ENCODE results near the gene KCNIP4.

KCNIP4 gene

DNA sequence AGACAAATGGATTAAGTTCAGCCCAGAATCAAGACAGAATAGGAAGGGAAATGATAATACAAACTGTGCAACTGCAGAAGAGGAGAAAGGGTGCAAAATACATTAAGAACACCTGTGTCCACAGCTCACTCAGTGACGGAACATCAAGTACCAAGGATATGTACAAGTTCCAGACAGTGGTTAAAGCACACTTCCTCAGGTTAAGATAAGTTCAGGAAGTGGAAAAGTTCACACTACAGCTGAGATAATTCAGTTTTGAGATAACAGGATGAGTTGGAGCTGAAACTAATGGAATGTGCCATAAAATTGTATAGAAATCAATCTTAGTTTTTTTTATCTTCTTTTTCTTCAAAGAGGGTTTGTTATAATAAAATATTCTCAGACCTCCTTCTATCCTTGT is 419.4 kb downstream of the KCNIP4 start:
- no peaks in the 10 kb centered on the region for H3K36me3 ChIP-seq (ENCODE audit: control insufficient read depth, insufficient read depth, low read length)
- H3K9ac ChIP-seq (ENCODE audit: low read length), result no peak overlapping the region
- no peak overlapping the region for H3K4me3 ChIP-seq (ENCODE audit: low read length)
- H3K27me3 ChIP-seq (ENCODE audit: control insufficient read depth, insufficient read depth, low read length), result no peaks in the 10 kb centered on the region
- no peaks in the 10 kb centered on the region for H3K4me1 ChIP-seq (ENCODE audit: control insufficient read depth, insufficient read depth, low read length)
- H3K9me3 ChIP-seq (ENCODE audit: control insufficient read depth, low read length), result no peaks in the 10 kb centered on the region

- Histone ChIP-seq H3K9ac (ENCODE audit: low read length) (no peak overlapping the region), H3K27me3 (ENCODE audit: control insufficient read depth, insufficient read depth, low read length) (no peaks in the 10 kb centered on the region), H3K4me3 (ENCODE audit: low read length) (no peak overlapping the region), H3K9me3 (ENCODE audit: control insufficient read depth, low read length) (no peaks in the 10 kb centered on the region), H3K4me1 (ENCODE audit: control insufficient read depth, insufficient read depth, low read length) (no peaks in the 10 kb centered on the region), H3K36me3 (ENCODE audit: control insufficient read depth, insufficient read depth, low read length) (no peaks in the 10 kb centered on the region)
Measured at GRCh38 chr4:21522296-21522695, 426.3 kb downstream of the KCNIP4 start.

DNA sequence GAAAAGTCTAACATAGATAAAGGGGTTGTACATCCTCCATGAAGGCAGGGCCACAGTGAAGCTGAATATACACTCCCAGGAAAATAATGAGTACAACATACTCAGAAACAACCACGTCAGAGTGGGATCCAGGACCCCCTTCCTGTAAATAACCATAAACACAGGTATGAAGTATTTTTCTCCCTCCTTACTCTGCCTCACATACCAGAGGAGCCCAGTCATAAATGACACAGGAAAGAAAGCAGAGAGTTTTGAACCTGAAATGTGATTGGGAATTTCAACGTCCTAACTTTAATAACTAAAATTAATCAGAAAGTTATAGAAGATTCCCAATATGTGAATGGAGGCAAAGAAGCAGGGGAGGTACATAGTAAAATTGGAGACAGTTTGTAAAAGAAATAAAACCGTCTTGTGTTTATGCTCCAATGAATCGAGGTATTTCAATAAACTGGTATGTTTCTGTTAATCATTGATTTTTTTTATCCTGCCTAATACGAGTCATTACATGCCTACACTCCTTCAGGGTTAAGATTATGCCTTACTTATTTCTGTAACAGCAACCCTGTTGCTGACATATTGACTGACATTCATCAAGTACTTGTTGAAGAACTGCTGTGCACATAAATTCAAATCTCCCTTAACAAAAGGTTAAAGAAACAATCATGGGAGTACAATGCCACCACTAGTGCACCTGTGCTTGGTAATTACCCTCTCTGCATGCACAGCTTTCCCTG is 431.3 kb downstream of the KCNIP4 start:
- no peaks in the 10 kb centered on the region for H3K36me3 ChIP-seq (ENCODE audit: control insufficient read depth, insufficient read depth, low read length)
- H3K4me1 ChIP-seq (ENCODE audit: control insufficient read depth, insufficient read depth, low read length), result no peaks in the 10 kb centered on the region
- no peak overlapping the region for H3K9ac ChIP-seq (ENCODE audit: low read length)
- no peak overlapping the region for H3K4me3 ChIP-seq (ENCODE audit: low read length)
- no peaks in the 10 kb centered on the region for H3K27me3 ChIP-seq (ENCODE audit: control insufficient read depth, insufficient read depth, low read length)
- no peaks in the 10 kb centered on the region for H3K9me3 ChIP-seq (ENCODE audit: control insufficient read depth, low read length)

DNA sequence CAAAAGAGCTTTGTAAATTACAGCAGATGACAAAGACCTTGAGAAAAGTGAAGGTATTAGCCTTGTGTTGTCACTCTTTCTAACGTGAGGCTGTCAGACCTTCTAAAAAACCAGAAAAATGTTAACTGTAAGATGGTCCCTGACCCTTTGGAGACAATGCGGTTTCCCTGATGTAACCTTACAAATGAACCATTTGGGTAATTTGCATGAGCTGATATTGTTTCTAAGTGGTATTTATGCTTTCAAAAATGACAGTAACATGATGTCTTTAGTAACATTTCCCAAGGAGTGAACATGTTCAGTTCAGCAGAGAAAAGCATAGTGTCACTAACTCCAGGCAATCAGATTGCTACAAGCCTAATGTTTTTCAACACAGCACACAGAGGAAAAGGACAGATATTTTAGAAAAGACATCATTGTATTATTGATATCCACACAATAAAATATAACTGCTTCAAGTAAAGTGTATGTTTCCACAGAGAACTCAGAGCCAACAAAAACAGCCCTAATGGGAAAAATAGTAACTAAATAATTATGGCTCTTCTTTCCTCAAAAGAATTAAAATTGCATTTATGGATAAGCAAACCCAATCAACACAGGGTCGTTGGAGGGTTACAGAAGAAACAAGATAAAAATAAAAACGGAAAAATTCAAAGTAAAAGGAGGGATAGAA is 434.4 kb downstream of the KCNIP4 start:
- Histone ChIP-seq H3K36me3 (ENCODE audit: control insufficient read depth, insufficient read depth, low read length) (no peaks in the 10 kb centered on the region), H3K9me3 (ENCODE audit: control insufficient read depth, low read length) (no peaks in the 10 kb centered on the region), H3K4me3 (ENCODE audit: low read length) (no peak overlapping the region), H3K4me1 (ENCODE audit: control insufficient read depth, insufficient read depth, low read length) (no peaks in the 10 kb centered on the region), H3K27me3 (ENCODE audit: control insufficient read depth, insufficient read depth, low read length) (no peaks in the 10 kb centered on the region), H3K9ac (ENCODE audit: low read length) (no peak overlapping the region)

- Histone ChIP-seq H3K36me3 (ENCODE audit: control insufficient read depth, insufficient read depth, low read length) (no peaks in the 10 kb centered on the region), H3K9ac (ENCODE audit: low read length) (no peak overlapping the region), H3K27me3 (ENCODE audit: control insufficient read depth, insufficient read depth, low read length) (no peaks in the 10 kb centered on the region), H3K4me3 (ENCODE audit: low read length) (no peak overlapping the region), H3K9me3 (ENCODE audit: control insufficient read depth, low read length) (no peaks in the 10 kb centered on the region), H3K4me1 (ENCODE audit: control insufficient read depth, insufficient read depth, low read length) (no peaks in the 10 kb centered on the region)
Measured at GRCh38 chr4:21512353-21512752, 436.2 kb downstream of the KCNIP4 start.

- Histone ChIP-seq H3K36me3 (ENCODE audit: control insufficient read depth, insufficient read depth, low read length) (no peaks in the 10 kb centered on the region), H3K4me1 (ENCODE audit: control insufficient read depth, insufficient read depth, low read length) (no peaks in the 10 kb centered on the region), H3K9me3 (ENCODE audit: control insufficient read depth, low read length) (no peaks in the 10 kb centered on the region), H3K27me3 (ENCODE audit: control insufficient read depth, insufficient read depth, low read length) (no peaks in the 10 kb centered on the region), H3K9ac (ENCODE audit: low read length) (no peak overlapping the region), H3K4me3 (ENCODE audit: low read length) (no peak overlapping the region)
Measured at GRCh38 chr4:21507439-21507838, 441.1 kb downstream of the KCNIP4 start.

DNA sequence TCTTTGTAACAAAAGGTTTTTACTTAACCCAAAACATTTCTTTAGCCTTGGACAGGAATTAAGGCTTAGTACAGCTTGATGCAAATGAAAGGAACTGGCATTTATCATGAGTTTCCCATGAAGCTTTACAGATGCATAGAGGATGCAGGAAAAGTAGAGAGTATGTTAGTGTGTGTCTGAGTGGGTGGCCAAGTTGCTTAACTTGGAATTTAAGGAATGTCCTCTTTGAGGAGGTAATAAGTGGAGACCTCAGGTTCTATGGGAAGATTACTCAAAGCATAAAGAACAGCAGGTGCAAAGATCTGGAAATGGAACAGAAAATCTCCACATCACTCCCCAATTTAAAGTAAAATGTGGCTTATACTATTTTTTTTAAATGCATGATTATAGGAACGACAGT is 457.9 kb downstream of the KCNIP4 start:
- H3K4me3 ChIP-seq (ENCODE audit: low read length), result no peak overlapping the region
- no peaks in the 10 kb centered on the region for H3K9me3 ChIP-seq (ENCODE audit: control insufficient read depth, low read length)
- H3K36me3 ChIP-seq (ENCODE audit: control insufficient read depth, insufficient read depth, low read length), result no peaks in the 10 kb centered on the region
- H3K9ac ChIP-seq (ENCODE audit: low read length), result no peak overlapping the region
- no peaks in the 10 kb centered on the region for H3K4me1 ChIP-seq (ENCODE audit: control insufficient read depth, insufficient read depth, low read length)
- H3K27me3 ChIP-seq (ENCODE audit: control insufficient read depth, insufficient read depth, low read length), result no peaks in the 10 kb centered on the region

DNA sequence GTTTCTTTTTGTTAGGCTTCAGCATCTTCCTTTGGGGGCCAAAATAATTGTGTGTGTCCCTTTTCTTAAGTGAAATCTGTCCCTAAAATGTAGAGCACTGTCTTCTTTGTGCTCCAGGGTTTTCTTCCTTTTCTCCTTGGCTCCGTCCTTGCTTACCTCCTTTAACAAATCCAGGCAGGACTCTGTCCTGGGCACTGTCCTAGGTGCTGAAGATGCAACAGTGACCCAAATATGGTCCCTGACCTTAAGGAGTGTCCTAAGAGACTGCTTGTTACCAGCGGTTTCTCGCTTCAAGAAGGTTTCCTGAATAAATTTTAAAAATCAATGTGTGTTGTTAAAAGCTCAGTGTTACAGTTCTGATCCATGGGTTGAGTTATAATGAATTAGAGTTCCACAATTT is 471.8 kb downstream of the KCNIP4 start:
- Histone ChIP-seq H3K4me3 (ENCODE audit: low read length) (no peak overlapping the region), H3K36me3 (ENCODE audit: control insufficient read depth, insufficient read depth, low read length) (no peaks in the 10 kb centered on the region), H3K9me3 (ENCODE audit: control insufficient read depth, low read length) (no peaks in the 10 kb centered on the region), H3K4me1 (ENCODE audit: control insufficient read depth, insufficient read depth, low read length) (no peaks in the 10 kb centered on the region), H3K27me3 (ENCODE audit: control insufficient read depth, insufficient read depth, low read length) (no peaks in the 10 kb centered on the region), H3K9ac (ENCODE audit: low read length) (no peak overlapping the region)

DNA sequence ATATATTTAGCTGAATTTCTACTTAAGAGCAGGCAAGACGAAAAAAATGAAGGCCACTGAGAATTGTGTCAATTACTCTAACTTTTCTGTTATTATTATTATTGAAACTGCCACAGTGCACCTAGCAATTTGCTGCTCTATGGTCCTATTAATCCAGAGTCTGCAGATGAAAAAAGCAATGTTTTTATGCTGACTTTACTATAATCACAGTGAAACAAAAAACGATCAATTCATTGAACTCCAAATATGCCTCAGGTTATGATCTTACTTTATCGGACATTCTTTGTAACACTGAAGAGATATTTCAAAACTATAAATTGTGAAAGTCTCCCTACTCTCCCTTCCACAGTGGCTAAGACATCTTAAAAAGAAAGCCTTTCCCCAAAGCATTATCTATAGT is 474.4 kb downstream of the KCNIP4 start:
- Histone ChIP-seq H3K4me3 (ENCODE audit: low read length) (no peak overlapping the region), H3K27me3 (ENCODE audit: control insufficient read depth, insufficient read depth, low read length) (no peaks in the 10 kb centered on the region), H3K9ac (ENCODE audit: low read length) (no peak overlapping the region), H3K9me3 (ENCODE audit: control insufficient read depth, low read length) (no peaks in the 10 kb centered on the region), H3K4me1 (ENCODE audit: control insufficient read depth, insufficient read depth, low read length) (no peaks in the 10 kb centered on the region), H3K36me3 (ENCODE audit: control insufficient read depth, insufficient read depth, low read length) (no peaks in the 10 kb centered on the region)

DNA sequence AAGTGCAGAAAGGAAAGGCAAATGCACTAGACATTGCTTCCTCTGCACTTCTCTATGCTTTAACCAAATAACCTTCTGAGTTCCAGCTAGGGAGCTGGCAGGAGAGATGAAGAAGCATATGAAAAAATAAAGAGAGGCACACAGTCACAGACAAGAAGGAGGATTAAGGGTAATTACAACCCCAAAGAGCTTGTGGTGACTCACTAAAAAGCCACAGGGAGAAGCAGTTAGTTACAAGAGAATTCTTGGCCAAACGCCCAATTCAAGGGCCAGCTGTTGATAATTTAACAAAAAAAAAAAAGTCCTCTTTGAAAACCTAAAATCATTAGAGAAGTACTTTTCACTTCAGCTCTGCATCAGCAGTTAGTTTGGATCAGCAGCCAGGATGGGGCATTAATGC is 478.0 kb downstream of the KCNIP4 start:
- no peaks in the 10 kb centered on the region for H3K4me1 ChIP-seq (ENCODE audit: control insufficient read depth, insufficient read depth, low read length)
- H3K9me3 ChIP-seq (ENCODE audit: control insufficient read depth, low read length), result no peaks in the 10 kb centered on the region
- no peak overlapping the region for H3K9ac ChIP-seq (ENCODE audit: low read length)
- H3K27me3 ChIP-seq (ENCODE audit: control insufficient read depth, insufficient read depth, low read length), result no peaks in the 10 kb centered on the region
- H3K36me3 ChIP-seq (ENCODE audit: control insufficient read depth, insufficient read depth, low read length), result no peaks in the 10 kb centered on the region
- H3K4me3 ChIP-seq (ENCODE audit: low read length), result no peak overlapping the region

DNA sequence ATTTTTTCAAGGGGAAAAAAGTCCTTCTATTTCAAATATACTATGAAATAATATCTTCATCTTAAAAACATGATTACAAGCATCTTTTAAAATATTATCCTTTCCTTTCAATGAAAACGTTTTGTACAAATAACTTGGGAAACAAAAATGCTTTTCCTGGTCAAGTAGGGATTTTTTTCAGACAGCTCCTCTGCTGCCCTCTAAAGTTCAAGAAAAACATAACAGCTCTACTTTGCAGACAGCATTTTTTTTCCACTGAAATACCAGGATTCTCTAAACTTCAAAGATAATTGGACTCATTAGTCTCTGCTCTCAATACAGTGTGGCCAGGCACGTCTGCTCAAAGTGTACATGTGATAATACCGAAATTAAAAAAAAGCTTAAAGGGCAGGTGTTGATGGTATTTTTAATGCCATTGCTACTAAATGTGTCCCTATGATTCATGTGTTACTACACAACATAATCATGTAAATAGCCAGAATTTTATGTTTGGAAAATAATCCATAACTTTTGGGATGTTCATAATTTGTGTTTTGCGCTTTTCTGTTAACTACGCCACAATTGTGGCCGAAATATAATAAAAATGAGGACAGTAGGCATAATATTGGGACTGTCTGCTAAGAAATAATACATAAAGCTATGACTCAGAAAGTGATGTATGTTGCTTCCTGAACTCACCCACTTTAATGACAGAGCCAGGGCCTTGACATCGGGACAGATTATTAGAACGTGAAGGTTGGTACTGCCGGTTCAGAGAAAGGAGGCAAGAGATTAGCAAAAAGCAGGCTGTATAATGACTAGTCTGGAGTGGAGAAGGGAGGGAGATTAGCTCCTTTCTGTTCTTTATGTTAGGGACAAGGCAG is 478.9 kb downstream of the KCNIP4 start:
- no peaks in the 10 kb centered on the region for H3K9me3 ChIP-seq (ENCODE audit: control insufficient read depth, low read length)
- H3K36me3 ChIP-seq (ENCODE audit: control insufficient read depth, insufficient read depth, low read length), result no peaks in the 10 kb centered on the region
- no peaks in the 10 kb centered on the region for H3K4me1 ChIP-seq (ENCODE audit: control insufficient read depth, insufficient read depth, low read length)
- no peaks in the 10 kb centered on the region for H3K27me3 ChIP-seq (ENCODE audit: control insufficient read depth, insufficient read depth, low read length)
- H3K4me3 ChIP-seq (ENCODE audit: low read length), result no peak overlapping the region
- H3K9ac ChIP-seq (ENCODE audit: low read length), result no peak overlapping the region

DNA sequence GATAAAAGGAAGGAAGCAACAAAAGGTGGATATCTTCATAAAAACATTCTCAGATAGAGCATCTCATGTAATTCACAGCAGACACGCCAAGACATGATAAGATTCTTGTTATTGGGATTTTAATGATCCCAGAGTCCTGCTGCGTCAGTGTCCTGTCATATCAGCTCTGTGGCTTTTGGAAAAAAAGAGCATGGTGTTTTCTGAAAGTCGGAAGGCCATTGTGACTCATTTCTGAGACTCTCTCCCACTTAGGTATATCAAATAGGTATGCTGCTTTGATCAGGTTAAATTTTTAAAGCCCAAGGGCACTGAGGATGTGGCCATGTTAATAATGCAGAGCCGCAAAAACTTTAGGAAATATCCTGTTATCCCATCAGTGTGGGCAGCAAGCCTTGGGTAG is 481.0 kb downstream of the KCNIP4 start:
- no peaks in the 10 kb centered on the region for H3K36me3 ChIP-seq (ENCODE audit: control insufficient read depth, insufficient read depth, low read length)
- no peak overlapping the region for H3K9ac ChIP-seq (ENCODE audit: low read length)
- no peaks in the 10 kb centered on the region for H3K4me1 ChIP-seq (ENCODE audit: control insufficient read depth, insufficient read depth, low read length)
- H3K9me3 ChIP-seq (ENCODE audit: control insufficient read depth, low read length), result no peaks in the 10 kb centered on the region
- no peaks in the 10 kb centered on the region for H3K27me3 ChIP-seq (ENCODE audit: control insufficient read depth, insufficient read depth, low read length)
- no peak overlapping the region for H3K4me3 ChIP-seq (ENCODE audit: low read length)

Data from mucosa of stomach (tissue), 1 donor.